OCI-M1 (cell line): ENCODE data around the gene DGKH.
"Not testable (repeated sequence)": the region's sequence is repeated elsewhere in the genome, so short reads cannot be mapped to it uniquely, and the experiment has no call there.

ENCODE experiments used
- DNase-seq: peaks from one replicate; lab custom pipeline; 2025; lab: John Stamatoyannopoulos, UW

Gene DGKH

DNA sequence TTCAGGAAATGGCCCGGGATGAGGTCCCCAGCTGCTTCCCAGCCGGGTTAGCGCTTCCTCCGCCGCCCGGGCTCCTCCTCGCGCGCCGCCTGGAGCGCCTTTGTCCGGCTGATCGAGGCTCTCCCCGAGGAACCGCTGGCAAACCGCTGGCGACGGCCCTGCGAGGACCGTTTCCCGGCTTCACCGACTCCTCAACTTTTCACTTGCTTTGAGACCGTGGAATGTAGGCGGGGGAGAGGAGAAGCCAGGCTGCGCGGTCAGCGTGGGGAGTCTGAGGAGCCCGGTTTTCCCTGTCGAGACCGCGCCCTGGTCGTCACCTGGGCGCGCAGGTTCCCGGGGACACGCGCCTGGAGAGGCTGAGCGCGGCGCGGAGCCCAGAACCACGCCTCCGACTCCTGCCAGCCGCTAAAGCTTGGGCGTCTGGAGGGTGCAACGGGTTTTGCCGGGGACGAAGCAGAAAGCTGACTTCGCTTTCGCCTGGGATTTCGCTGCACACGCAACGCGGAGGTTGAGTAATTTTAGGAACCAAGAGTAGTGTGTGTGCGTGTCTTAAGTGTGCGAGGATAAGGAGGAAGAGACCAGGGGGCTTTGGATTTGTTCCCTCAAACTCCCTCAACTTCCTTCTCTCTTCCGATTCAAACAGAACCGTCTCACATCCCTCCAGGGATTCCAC, 7.3 kb upstream of the DGKH start:
- DNase-seq = no peak

DNA sequence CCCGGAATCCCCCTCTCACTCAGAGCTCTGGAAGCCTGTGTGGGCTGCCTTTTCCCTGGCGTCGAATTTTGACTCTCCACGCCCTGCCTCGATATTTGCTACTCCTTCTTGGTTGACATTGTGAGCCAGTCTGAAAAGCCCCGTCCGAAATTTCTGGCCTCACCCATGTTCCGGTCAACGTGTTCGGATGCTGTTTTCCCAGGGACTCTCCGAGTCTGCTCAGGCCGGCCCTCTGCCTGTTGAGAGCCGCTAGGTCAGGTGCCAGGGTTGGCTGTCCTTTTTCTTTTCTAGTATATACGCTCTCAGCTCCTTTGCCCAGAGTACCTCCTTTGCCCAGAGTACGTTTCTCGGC, 6.8 kb upstream of the DGKH start:
- DNase-seq = no peak

DNA sequence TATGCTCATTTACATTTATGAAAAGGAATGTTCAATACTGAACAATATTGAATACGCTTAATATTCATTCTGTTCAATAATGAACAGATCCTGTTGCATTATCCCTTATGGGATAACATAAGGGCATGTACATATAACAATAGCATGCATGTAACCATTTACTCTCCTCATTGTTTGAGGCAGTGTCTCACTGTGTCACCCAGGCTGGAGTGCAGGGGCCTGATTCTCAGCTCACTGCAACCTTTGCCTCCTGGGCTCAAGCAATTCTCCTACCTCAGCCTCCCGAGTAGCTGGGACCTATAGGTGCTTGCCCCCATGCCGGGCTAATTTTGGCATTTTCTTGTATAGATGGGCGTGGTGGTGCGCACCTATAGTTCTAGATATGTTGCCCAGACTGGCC, 4.8 kb upstream of the DGKH start:
- no peak for DNase-seq

DNA sequence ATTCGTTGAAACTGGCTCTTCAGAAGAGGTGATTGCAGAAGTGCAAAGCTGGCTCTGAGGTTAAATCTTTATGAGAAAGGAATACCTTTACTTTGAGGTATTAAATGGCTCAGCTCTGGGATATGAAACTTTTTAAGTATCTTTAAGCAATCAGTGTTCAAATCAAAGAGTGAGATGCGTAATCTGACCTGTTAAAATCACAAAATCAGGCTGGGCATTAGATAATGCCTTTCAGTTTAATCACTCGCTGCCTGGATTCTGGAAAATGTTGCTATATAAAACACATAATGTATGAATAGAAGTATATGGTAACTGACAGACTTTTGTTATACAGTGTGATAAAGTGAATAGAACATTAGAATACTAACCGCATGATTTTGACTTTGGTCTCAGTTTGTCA, 2.0 kb upstream of the DGKH start:
- no peak for DNase-seq

DNA sequence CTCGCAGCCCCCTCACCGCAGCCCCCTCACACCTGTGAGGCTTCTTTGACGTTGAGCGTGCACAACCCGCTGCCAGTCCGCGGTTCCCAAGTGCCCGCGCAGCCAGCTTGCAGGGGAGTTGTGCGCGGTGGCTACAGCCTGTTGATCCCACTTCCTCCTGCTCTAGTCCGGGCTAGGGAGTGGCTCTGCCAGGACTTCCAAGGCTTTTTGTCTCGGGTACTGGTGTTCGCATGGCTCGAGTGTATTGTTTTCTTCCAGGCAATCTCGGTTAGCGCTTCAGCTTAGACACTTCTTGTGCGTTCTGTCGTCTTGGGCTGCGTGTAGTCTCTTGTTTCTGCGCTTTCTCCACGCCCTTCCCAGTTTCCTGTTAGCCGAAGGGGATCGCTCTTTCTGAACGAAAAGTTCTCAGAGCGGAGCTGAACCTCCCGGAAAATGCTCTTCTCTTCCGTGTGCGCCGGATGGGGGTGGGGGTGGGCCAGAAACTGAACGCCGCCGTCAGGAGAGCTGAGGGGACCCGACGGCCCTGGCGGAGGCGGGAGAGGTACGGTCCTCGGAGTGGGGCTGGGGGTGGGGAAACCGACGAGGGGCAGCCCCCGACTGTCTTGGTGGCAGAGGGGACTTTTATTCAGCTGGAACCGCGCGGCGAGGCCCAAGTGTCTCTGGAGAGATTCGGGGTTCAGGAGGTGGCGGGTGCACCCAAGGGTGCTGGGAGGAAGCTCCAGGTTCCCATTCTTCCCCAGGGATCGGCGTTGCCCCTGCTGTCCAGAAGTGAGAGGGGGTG, 697 bp upstream of the DGKH start:
- DNase-seq = no peak

DNA sequence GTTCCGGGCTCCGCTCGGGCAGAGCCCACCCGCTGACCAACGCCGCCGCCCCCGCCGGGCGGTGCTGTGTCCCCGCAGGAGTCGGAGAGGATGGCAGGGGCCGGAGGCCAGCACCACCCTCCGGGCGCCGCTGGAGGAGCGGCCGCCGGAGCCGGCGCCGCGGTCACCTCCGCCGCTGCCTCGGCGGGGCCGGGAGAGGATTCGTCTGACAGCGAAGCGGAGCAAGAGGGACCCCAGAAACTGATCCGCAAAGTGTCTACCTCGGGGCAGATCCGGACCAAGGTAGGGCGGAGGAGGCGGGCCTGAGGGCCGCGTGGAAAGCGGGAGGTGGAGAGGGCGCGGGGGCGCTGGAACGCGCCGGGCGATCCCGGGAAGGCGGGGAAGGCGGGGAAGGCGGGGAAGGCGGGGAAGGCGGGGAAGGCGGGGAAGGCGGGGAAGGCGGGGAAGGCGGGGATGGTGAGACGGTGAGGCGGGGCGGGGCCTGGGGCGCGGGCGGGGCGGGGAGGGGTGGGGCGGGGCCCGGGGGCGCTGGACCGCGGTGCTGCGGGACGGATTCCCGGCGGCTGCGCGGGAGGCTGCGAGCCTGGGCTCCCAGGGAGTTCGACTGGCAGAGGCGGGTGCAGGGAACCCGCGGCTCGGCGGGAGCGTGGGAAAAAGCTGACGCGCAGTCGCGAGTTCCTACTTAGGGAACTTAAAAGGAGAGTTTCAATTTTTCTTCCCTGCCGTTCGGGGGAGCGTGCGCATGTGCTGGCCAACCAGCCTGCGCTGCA, 421 bp downstream of the DGKH start:
- DNase-seq = peak; percentile 37

DNA sequence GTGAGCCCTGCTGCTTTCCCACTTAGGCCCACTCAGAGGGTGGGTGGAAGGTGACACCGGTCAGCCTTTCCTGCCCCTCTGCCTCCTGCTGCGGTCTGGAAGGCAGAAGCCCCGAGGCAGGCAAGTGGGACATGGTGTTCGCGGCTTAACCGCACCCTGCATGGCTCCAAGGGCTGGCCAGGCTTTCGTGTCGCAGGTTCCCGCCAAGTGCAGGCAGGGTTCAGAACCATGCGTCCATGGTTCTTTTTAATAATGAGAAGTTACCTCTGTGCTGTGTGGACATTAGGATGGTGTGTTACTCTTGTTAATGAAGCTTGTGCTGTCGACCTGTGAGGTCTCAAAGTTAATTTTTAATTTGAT, 986 bp downstream of the DGKH start:
- no peak for DNase-seq

DNA sequence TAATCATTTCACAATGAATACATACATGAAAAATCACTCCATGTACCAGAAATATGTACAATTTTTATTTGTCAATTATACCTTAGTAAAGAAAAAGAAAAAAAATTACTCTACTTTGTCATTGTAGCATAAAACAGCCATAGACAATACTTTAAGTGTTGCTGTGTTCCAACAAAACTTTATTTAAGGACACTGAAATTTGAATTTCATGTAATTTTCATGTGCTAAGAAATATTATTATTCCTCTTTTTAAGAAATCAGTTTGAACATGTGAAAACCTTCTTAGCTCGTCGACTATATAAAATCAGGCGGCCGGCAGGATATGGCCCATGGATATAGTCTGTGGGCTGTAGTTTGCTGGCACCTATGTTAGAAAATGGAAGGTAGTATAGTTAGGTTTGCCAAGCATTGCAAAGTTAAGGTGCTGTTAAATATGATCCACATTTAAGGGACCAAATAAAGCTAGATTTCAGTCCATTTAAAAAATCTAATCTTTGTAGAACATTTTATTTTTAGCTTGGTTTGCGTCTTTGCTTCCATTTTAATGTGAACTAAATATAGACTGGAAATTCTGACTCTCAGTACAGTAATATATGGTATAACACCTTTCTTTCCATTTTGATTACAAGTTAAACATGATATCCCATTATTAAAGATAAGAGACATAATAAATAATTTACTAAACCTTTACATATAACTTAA, 6.5 kb downstream of the DGKH start:
- no peak for DNase-seq

DNA sequence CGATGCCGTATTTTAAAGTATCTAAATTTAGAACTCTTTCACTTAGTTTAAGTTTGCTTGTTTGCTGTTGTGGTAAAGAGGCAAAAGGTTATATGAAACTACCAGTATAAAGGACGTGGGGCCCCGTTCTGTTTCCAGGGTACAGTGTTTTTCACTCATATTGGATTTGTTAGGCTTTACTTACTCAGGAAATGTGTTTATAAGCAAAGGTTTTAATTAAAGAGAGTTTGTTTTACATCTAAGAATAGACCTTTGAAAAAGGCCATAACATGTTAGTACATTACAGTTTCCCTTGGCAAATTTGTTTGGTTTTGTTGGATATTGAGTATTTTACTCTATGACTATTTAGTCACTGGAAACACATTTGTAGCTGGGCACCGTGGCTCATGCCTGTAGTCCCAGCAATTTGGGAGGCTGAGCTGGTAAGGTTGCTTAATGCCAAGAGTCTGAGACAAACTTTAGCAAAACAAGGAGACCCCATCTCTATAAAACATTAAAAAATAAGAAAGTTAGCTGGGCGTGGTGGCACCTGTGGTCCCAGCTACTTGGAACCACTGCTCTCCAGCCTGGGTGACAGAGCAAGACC, 7.1 kb downstream of the DGKH start:
- DNase-seq = no peak

DNA sequence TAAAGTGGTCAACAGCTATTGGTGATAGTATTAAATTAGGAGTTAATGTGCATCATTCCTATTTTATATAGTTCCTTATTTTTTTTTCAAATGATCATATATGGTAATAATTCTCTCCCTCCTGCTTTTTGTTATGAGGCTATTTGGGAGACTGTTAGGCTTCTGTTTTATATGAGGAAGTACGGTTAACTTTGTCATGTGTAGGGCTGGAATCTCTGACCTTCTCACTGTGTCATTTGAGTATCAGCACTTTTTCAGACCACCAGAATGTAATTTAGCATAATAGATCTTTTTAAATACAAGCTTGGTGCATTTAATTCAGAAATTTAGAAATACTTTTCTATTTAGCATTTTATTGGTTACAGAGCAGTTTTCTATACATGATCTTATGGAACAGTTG, 7.7 kb downstream of the DGKH start:
- peak; percentile 49 for DNase-seq

DNA sequence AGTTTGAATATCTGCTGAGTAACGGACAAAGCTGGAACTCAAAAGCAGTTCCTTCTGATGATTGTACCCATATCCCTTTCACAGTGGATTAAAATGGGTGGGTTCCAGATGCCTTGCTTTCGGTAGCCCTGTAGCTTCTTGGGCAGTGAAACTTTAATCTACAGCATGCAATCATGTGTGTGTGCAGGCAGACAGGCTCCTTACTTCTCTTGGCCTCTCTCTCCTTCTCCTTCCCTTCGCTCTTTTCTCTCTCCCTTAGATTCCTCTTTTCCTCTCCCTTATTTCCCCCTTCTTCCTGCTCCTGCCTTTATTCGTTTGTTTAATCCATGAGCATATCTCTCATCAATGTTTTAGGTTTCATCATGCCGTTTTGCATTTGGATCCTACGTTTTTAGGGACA, 8.1 kb downstream of the DGKH start:
- DNase-seq = peak; percentile 44

DNA sequence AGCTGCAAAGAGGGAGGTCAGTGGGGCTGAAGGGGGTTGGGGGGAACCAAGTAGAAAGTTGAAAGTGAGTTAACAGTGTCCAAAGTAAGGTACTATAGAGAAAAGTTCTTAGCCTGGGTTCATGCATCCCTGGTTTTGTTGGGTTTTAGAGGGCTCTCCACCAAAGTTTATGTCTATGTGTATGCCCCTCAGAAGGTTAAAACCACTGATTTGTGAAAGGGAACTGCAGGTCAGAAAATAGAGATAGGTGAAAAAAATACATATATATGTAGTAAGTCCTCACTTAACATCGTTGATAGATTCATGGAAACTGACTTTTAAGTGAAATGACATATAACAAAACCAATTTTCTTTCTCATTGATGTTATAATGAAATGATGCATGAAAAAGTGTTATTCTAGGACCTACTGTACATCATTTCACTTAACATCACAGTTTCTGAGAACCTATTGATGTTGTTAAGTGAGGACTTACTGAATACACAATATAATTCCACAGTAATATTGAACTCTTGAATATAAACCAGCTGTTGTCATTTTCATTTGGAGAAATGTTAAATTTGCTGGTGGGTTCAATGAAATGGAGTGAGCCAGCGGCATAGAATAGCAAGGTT, 9.6 kb downstream of the DGKH start:
- DNase-seq = no peak

DNA sequence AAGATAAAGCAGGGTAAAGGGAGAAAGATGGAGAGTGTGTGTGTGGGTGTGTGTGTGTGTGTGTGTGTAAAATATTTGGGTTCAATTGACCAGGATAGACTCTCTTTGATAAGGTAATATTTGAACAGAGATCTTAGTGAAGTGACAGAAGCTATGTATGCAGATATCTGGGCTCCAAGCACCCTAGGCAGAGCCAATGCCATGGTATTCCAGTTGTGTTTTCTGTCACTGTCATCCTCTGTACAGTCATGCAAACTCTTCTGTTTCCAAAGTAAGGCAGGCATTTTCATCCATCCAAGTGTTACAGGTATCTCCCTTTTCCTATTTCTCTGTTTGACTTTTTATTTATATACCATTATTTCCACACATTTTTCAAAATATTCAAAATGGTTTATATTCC, 13.5 kb downstream of the DGKH start:
- no peak for DNase-seq

DNA sequence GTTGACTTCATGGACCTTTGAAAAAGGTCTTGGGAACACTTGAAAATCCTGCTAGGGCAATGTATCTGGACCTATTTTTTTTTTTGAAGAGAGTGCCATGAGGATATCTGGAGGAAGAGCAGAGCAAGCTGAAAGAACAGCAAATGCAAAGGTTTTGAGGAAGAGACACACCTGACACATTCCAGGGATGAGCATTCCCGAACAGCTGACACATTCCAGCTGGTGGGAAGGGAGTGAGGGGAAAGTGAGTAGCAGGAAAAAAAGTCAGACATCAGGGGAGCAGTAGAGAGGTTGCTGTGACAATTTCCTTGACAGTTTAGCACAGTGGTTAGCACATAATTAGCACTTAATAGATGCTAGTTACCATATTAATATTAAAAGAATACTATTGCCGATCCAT, 14.7 kb downstream of the DGKH start:
- DNase-seq = no peak

DNA sequence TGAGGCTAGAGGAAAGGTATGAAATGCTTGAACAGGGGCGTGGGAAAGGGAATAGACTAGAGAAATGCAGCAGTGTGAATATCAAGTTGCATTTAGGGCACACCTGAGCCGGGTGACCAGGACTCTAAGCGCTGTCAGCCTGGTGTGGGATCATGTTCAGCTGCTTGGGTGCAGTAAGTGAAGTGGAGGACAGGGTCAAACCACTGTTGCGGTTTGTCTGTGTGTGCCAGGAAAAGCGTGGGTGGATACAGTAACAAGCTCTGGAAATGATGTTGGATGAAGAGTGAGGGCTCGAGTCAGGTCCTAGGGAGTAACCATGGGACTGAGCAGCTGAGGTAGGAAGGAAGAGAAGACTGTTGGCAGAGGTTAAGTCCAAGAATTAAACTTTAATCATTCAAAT, 15.8 kb downstream of the DGKH start:
- no peak for DNase-seq

DNA sequence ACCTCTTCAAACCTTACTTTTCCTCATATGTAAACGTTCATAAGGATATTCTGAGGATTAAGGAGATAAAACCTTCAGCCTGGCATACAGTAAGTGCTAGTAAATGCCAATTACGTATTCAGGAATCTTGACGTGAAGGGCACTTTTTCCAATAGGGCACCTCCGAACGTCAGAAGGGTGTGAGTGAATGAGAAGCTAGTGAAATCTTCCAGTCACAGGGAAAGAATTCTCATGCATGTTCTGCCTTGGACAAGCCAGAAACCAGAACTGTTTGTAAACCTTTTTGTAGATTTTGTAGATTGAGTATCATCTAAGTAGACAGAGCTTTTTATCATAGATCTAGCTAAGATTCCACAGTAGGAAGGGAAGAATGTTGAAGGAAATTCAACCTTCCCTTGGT, 16.5 kb downstream of the DGKH start:
- DNase-seq = no peak

DNA sequence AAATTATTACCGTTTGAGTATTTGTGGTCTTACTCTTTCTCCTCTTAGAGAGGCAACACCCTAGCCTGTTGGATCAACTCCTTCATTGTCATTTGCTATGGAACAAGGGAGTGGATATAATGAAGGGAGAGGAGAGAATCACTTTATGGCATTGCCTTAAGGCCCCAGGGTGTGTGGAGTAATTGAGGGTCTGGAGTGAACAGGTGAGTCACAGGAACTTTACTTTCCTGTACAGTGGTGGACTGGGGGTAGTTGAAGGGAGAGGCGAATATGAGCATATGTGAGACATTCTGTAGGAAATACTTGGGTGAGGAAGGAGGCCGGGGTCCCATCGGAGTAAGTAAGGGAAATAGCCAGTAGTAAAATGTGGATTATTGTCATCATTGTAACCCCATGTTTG, 17.0 kb downstream of the DGKH start:
- DNase-seq = no peak

DNA sequence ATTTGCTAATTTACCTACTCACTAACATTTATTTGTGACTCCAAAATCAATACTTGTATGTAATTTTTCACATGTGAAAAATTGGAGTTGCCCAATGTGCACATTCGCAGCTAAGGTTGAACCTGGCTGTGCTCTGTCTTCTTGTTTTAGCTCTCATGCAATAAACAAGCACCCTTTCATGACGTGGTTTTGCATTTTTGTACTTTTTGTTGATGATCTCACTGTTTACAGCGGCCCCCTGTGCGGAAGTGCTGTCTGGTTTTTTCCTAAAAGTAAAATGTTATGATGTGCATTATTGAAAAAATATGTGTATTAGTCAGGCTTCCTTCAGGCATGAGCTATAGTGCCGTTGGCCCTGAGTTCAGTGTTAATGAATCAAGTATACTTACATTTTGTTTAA, 18.1 kb downstream of the DGKH start:
- no peak for DNase-seq

DNA sequence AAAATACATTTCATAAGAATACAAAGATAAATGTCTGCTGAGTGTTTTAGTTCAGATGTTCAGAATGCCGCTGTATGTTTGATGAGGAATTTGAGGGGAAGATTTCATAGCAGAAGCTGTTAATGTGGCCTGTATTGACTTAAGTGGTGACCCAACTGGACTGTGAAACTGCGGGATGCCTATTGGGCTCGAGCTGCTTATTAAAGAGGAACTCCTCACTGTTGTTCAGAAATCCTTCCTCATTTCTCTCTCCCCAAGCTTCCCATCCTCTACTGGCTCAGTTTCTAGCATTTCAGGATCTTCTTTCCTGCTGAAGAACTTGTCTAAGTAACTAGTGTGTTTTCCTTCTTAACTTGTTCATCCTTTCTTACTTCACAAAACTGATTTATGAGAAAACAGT, 20.4 kb downstream of the DGKH start:
- DNase-seq = no peak

DNA sequence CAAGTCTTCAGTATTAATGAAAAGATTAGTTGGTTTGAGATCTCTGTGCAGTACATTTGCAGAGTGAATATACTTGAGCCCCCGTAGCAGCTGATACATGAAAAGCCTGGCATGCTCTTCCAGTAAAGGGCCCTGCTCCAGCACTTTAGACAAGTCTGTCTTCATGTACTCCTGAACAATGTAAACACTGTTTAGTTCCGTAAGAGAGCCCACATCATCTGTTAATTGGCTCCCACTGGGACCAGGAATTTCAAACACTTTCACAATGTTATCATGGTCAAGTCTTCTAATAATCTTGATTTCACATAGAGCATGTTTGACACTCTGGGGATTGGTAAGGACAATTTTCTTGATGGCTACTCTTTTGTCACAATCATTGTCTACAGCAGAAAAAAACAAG, 22.2 kb downstream of the DGKH start:
- DNase-seq = not testable (repeated sequence)

DNA sequence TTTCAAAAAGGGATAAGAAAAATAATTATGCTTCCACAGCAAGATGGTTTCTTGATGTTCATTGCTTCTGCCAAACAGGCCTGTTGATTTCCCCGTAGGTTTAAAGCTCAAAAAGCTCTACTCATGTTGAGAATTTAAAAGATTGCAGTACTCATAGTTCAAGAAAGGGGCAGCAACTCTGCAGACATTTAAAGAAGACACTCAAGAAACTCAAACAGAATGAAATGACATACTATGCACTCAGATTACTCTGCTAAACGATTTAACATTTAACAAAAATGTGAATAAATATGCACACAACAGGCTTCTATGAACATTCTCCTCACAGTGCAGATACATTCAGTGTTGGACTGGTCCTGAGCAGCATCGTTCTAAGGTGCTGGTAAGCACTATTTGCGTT, 22.7 kb downstream of the DGKH start:
- peak; percentile 33 for DNase-seq
